Measurements from ENCODE around the gene PDIA4. TPM values are rescaled to one million over a fixed set of nuclear protein-coding genes. Genes with fewer than 3 reads are reported as not detected.
"Not testable (repeated sequence)": the region's sequence is repeated elsewhere in the genome, so short reads cannot be mapped to it uniquely, and the experiment has no call there.

Gene PDIA4
- total RNA-seq, 1 donor from 2014 or later = 69.5 TPM

DNA sequence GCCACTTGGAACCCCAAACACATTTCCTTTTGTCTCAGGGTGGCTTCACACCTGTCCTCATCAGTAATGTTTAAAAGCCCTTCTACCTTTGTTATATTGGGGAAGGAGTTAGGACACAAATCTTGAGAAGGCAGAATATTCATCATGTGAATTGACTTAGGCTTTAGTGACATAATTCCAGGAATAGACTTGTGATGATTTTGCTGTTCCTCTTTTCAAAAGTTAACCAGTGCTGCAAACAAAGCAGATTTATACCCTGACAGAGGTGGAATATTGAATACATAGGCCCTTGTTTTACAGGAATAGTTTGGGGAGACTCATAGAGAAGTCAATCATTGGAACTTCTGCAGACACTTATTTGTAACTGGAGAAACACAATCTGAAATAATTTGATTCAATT, 35.2 kb upstream of the PDIA4 start:
- Histone ChIP-seq H3K27me3 (no peaks in the 10 kb centered on the region), H3K36me3 (no peaks in the 10 kb centered on the region), H3K27ac (no peak overlapping the region), H3K4me1 (peaks cover 6% of the 10 kb centered on the region), H3K9me3 (no peaks in the 10 kb centered on the region), H3K4me3 (no peak overlapping the region)
- DNase-seq (ENCODE audit: extremely low spot score in 2 of 2) = no peak
- intact Hi-C loops (cut with DNase I) = loop anchor here (10.0 kb wide), 1 partner anchor 59 kb away; no protein-coding TSS in a partner anchor
- TF ChIP-seq POLR2A (IDR thresholded peaks at IDR 0.05) (no peak), POLR2AphosphoS5 (IDR thresholded peaks at IDR 0.05; ENCODE audit: insufficient read depth in 1 of 2, low read depth in 1 of 2) (no peak)
- TF ChIP-seq, protein P1, sequence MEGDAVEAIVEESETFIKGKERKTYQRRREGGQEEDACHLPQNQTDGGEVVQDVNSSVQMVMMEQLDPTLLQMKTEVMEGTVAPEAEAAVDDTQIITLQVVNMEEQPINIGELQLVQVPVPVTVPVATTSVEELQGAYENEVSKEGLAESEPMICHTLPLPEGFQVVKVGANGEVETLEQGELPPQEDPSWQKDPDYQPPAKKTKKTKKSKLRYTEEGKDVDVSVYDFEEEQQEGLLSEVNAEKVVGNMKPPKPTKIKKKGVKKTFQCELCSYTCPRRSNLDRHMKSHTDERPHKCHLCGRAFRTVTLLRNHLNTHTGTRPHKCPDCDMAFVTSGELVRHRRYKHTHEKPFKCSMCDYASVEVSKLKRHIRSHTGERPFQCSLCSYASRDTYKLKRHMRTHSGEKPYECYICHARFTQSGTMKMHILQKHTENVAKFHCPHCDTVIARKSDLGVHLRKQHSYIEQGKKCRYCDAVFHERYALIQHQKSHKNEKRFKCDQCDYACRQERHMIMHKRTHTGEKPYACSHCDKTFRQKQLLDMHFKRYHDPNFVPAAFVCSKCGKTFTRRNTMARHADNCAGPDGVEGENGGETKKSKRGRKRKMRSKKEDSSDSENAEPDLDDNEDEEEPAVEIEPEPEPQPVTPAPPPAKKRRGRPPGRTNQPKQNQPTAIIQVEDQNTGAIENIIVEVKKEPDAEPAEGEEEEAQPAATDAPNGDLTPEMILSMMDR (IDR thresholded peaks at IDR 0.05) = no peak

DNA sequence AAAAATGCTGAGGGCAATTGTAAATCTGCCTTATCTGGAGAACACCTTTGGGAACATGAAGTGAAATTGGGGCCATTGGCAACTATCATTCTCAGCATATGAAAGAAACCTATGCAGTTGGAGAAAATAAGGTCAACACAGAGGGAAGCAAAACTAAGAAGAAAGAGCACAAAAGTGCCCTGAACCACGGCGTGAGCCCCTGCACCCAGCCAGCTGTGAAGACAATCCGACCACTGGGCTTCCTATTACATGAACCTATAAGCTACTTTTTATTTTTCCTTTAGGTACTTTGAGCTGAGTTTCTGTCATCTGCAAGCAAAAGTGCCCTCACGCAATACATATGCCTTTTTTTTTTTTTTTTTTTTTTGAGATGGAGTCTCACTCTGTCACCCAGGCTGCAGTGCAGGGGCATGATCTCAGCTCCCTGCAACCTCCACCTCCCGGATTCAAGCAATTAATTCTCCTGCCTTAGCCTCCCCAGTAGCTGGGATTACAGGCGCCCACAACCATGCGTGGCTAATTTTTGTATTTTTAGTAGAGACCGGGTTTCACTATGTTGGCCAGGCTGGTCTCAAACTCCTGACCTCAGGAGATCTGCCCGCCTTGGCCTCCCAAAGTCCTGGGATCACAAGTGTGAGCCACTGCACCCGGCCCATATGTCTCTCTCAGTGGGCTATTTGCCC, 34.1 kb upstream of the PDIA4 start:
- not testable (repeated sequence) for H3K4me1 ChIP-seq; H3K9me3 ChIP-seq; H3K36me3 ChIP-seq; H3K4me3 ChIP-seq; H3K27ac ChIP-seq; DNase-seq (ENCODE audit: extremely low spot score in 2 of 2); H3K27me3 ChIP-seq
- intact Hi-C loops (cut with DNase I) = loop anchor here (10.0 kb wide), 1 partner anchor 58 kb away; no protein-coding TSS in a partner anchor

DNA sequence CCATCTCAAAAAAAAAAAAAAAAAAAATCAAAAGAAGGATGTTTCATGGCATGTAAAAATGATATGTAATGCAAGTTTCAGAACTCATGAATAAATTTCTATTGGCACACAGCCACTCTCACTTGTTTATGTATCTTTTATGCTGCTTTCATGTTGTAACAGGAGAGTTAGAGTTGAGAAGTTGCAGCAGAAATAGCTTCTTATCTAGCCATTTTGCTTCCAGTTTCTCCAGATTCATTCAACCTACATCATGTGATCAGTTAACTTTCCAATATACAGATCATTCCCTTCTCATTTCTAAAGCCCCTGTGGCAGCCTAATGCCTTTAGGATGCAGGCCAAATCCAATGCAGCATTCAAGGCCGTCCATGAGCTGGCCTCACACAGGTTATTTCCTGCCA, 31.9 kb upstream of the PDIA4 start:
- intact Hi-C loops (cut with DNase I) = loop anchor here (10.0 kb wide), 1 partner anchor 55 kb away; no protein-coding TSS in a partner anchor

DNA sequence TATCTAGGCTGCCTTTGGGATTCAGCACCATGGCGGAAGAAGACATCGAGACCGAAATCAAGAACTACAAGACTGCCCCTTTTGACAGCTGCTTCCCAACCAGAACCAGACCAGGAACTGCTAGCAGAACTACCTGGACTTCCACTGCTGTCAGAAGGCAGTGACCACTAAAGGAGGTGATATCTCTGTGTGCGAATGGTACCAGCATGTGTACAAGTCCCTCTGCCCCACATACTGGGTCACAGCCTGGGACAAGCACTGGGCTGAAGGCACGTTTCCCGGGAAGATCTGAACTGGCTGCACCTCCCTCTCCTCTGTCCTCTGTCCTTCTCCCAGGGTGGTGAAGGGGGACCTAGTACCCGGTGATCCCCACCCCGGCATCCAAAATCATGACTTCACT, 25.6 kb upstream of the PDIA4 start:
- TF ChIP-seq, protein P1 (IDR thresholded peaks at IDR 0.05) = no peak
- no peak for TF ChIP-seq POLR2AphosphoS5 (IDR thresholded peaks at IDR 0.05; ENCODE audit: insufficient read depth in 1 of 2, low read depth in 1 of 2)
- no peak for TF ChIP-seq POLR2A (IDR thresholded peaks at IDR 0.05)
- no peak for DNase-seq (ENCODE audit: extremely low spot score in 2 of 2)
- intact Hi-C loops (cut with DNase I) = no loop called here
- H3K36me3 ChIP-seq = no peaks in the 10 kb centered on the region
- H3K4me1 ChIP-seq = no peaks in the 10 kb centered on the region
- no peak overlapping the region for H3K27ac ChIP-seq
- H3K9me3 ChIP-seq = no peaks in the 10 kb centered on the region
- no peak overlapping the region for H3K4me3 ChIP-seq
- no peaks in the 10 kb centered on the region for H3K27me3 ChIP-seq

More for the DNA sequence above, 31.9 kb upstream of the PDIA4 start:
- Histone ChIP-seq H3K4me3 (no peak overlapping the region), H3K4me1 (peaks cover 6% of the 10 kb centered on the region), H3K27ac (no peak overlapping the region), H3K27me3 (no peaks in the 10 kb centered on the region), H3K9me3 (no peaks in the 10 kb centered on the region), H3K36me3 (no peaks in the 10 kb centered on the region)
- no peak for DNase-seq (ENCODE audit: extremely low spot score in 2 of 2)
- TF ChIP-seq POLR2AphosphoS5 (IDR thresholded peaks at IDR 0.05; ENCODE audit: insufficient read depth in 1 of 2, low read depth in 1 of 2) (no peak), POLR2A (IDR thresholded peaks at IDR 0.05) (no peak)
- TF ChIP-seq, protein P1 (IDR thresholded peaks at IDR 0.05) = no peak

DNA sequence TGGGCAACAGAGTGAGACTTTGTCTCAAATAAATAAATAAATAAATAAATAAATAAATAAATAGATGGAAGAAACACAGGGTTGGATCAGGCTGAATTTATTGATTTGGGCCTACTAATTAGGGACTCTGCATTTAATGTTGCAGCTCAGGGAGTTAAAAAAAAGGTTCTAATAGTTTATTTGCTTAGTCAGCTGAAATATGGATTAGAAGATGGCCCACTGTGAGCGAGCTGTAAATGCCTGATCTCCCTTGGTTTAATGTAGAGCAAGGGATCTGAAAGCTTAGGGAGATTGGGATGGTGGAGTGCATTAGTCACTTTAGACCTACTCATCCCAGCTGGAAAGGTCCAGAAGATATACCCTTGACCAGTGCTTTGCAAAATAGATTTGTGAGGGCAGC, 25.1 kb upstream of the PDIA4 start:
- Histone ChIP-seq H3K9me3 (no peaks in the 10 kb centered on the region), H3K4me1 (no peaks in the 10 kb centered on the region), H3K36me3 (no peaks in the 10 kb centered on the region), H3K27me3 (no peaks in the 10 kb centered on the region), H3K4me3 (no peak overlapping the region), H3K27ac (no peak overlapping the region)
- TF ChIP-seq POLR2AphosphoS5 (IDR thresholded peaks at IDR 0.05; ENCODE audit: insufficient read depth in 1 of 2, low read depth in 1 of 2) (no peak), POLR2A (IDR thresholded peaks at IDR 0.05) (no peak)
- TF ChIP-seq, protein P1 (IDR thresholded peaks at IDR 0.05) = no peak
- intact Hi-C loops (cut with DNase I) = no loop called here
- no peak for DNase-seq (ENCODE audit: extremely low spot score in 2 of 2)

All from vagina (tissue), 2 donors.